Left lung (tissue), 10 donors: ENCODE measurements around the gene NTM. TPM values are rescaled to one million over a fixed set of nuclear protein-coding genes. Genes with fewer than 3 reads are reported as not detected.
"Not testable (repeated sequence)": the region's sequence is repeated elsewhere in the genome, so short reads cannot be mapped to it uniquely, and the experiment has no call there.

Experiments
- ATAC-seq: fragments of 200-7000 bp; cut with Tn5 transposase; one replicate; pipeline ENCODE4 v1.9.1; 2020; ENCODE audit warnings: moderate library complexity
- DNase-seq, 4 donors: peaks; one replicate each; pipeline ENCODE4 v3.0.0-alpha.2; 2013 to 2020
- H3K27ac ChIP-seq, 2 donors: fragments of 200-600 bp; sonication (generic) in 1 of 2; one replicate each; pipeline versions ENCODE4 v1.5.0 to v1.8.0; 2020 to 2021
- H3K27me3 ChIP-seq, 2 donors: fragments of 200-600 bp; sonication (generic) in 1 of 2; one replicate each; pipeline versions ENCODE4 v1.5.0 to v1.8.0; 2020 to 2021
- H3K36me3 ChIP-seq, 2 donors: fragments of 200-600 bp; sonication (generic) in 1 of 2; one replicate each; pipeline versions ENCODE4 v1.5.0 to v1.8.0; 2020 to 2021
- H3K4me1 ChIP-seq, 2 donors: fragments of 200-600 bp; one replicate each; pipeline ENCODE4 v1.8.0; 2021
- H3K4me3 ChIP-seq, 2 donors: fragments of 200-600 bp; sonication (generic) in 1 of 2; one replicate each; pipeline versions ENCODE4 v1.5.0 to v1.8.0; 2020 to 2021; ENCODE audit warnings: mild to moderate bottlenecking in 1 of 2
- H3K9me3 ChIP-seq, 2 donors: fragments of 200-600 bp; sonication (generic) in 1 of 2; one replicate each; pipeline versions ENCODE4 v1.5.0 to v1.8.0; 2020 to 2021
- CTCF ChIP-seq, 2 donors: fragments of 200-600 bp; sonication (generic) in 1 of 2; IDR thresholded peaks; one replicate each; pipeline versions ENCODE4 v1.5.0 to v1.8.0; 2021; ENCODE audit warnings: antibody characterized with exemption in 2 of 2
- intact Hi-C, 2 donors: fragments of 100-400 bp; cut with DNase I; formaldehyde crosslinking; loops; one replicate each; pipeline versions ENCODE4 v1.11.2 to v1.14.2; 2022
- polyA plus RNA-seq, 6 donors: library from polyadenylated mRNA; unstranded; fragments of 120-200 nt; gene quantifications; one replicate each; pipeline ENCODE4 v1.2.1, GENCODE V29; 2013; ENCODE audit not compliant: insufficient read length in 6 of 6
- total RNA-seq, 2 donors: library from RNA; stranded (reverse); fragmentation: NEBNext Ultra II Directional; extraction: Animal tissue kit (Norgen Biotek cat#: 25700); gene quantifications; one replicate each; pipeline ENCODE4 v1.2.1, GENCODE V29; 2021
- donor health status: DM: no; HTN: yes; CAD: no.
- donor health status: DM: no; HTN: no; CAD: no.

The NTM gene
- total and polyA plus RNA-seq, 8 donors: 9.5 to 31.0 (median 21.1) TPM

DNA sequence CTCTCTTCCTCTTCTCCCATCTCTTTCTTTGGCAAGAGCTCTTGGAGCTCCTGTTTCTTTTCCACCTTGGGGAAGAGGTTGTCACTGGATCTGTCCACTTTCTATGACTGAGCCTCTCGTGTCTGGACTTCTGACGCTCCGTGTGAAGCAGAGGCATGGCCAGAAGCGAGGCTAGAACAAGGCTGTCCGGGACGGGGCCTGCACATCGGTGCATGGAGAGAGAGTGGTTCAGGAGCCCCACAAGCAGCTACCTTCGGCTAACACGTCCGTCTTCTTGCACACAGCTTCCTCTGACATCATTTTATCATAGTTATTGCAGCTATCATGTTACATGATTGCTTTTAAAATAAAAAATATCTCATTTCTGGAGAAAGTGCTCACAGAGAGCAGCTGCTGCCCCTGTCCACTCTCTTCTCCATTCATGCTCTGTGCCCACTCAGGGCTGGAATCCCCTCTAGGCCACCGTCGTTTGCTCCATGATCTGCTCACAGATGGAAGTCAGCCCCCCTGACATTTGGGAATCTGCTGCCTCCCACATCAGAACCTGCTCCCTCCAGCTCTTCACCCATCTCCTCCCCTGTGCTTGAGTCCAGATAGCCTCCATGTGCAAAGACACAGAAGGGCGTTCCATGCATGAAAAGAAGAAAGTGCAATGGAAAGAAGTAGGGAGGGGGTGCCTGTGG, 308.4 kb downstream of the NTM start:
- H3K4me1 ChIP-seq: no peaks in the 10 kb centered on the region
- H3K27ac ChIP-seq: no peak overlapping the region
- no peak for TF ChIP-seq CTCF (IDR thresholded peaks at IDR 0.05)
- no peak for ATAC-seq
- H3K27me3 ChIP-seq: peaks cover 0 to 27% of the 10 kb centered on the region in 2 donors
- H3K4me3 ChIP-seq: no peak overlapping the region
- H3K36me3 ChIP-seq: no peaks in the 10 kb centered on the region
- DNase-seq: no peak
- H3K9me3 ChIP-seq: no peaks in the 10 kb centered on the region
- intact Hi-C loops: loop anchor here in 1 of 2 donors (10.0 kb wide), 1 partner anchor 614 kb away; no protein-coding TSS in a partner anchor

- peaks cover 0 to 40% of the 10 kb centered on the region in 2 donors for H3K27me3 ChIP-seq
- H3K27ac ChIP-seq, intact Hi-C loops, H3K4me3 ChIP-seq, DNase-seq, ATAC-seq, H3K4me1 ChIP-seq, H3K36me3 ChIP-seq, H3K9me3 ChIP-seq: not testable (repeated sequence)
Measured at GRCh38 chr11:131680448-131680847, 310.0 kb downstream of the NTM start.

GRCh38 chr11:131681920-131682319, 311.5 kb downstream of the NTM start:
- Histone ChIP-seq H3K4me3 (no peak overlapping the region), H3K36me3 (no peaks in the 10 kb centered on the region), H3K27ac (no peak overlapping the region), H3K27me3 (peaks cover 0 to 36% of the 10 kb centered on the region in 2 donors), H3K9me3 (no peaks in the 10 kb centered on the region), H3K4me1 (no peaks in the 10 kb centered on the region)
- intact Hi-C loops: no loop called here
- no peak for TF ChIP-seq CTCF (IDR thresholded peaks at IDR 0.05)
- no peak for ATAC-seq
- no peak for DNase-seq

DNA sequence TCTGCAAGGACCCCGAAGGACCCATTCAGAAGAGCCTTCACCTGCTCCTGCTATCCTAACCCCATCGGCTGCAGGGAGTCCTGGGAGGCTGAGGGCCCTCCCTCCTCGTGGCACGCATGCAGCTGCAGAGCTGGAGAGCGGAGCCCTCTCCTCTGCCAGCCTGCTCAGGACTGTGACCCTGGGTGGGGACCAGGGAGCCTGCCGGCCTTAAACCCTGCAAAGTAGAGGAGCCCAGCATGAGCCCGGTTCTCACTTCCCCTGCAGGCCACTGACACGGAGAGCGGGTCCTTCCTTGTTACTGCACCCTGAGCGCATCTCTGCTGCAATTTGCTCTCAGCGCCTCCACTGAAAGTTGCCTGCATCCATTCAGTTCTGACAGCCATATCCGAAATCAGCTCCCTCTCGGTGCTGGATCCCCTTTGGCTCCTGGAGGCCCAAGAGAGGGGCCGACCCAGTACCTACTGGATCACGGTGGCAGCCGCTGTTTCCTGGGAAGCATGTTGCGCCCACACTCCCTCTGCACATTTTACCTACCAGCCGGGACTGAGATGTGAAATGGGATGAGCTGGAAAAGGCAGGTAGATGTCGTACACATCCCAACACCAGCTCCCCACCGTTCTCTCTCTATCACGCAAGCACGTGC, 312.1 kb downstream of the NTM start:
- Histone ChIP-seq H3K4me1 (no peaks in the 10 kb centered on the region), H3K4me3 (no peak overlapping the region), H3K36me3 (no peaks in the 10 kb centered on the region), H3K27ac (no peak overlapping the region), H3K27me3 (peaks cover 0 to 39% of the 10 kb centered on the region in 2 donors), H3K9me3 (no peaks in the 10 kb centered on the region)
- DNase-seq (no peak), ATAC-seq (no peak)
- TF ChIP-seq CTCF (IDR thresholded peaks at IDR 0.05): no peak
- intact Hi-C loops: no loop called here

DNA sequence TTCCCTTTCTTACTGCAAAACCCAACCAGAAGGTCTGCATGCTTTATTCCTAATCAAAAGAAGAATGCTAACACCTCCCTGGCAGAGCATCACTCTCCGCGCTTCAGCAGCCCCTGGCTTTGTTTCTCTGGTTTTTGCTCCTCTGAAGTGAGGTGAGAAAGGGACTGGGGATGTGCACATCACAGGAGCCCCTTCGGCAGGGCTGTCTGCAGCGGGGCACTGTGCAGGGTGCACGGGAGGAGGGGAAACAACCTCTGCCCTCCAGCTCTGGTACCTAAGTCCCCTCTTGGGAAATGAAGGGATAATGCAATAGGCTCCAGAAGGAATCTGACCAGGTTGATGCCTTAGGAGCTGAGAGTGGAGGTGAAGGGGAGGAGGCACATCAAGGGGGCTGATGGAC, 312.7 kb downstream of the NTM start:
- Histone ChIP-seq H3K9me3 (no peaks in the 10 kb centered on the region), H3K27me3 (peaks cover 0 to 46% of the 10 kb centered on the region in 2 donors), H3K4me1 (peaks cover 0 to 4% of the 10 kb centered on the region in 2 donors), H3K36me3 (no peaks in the 10 kb centered on the region), H3K4me3 (no peak overlapping the region), H3K27ac (no peak overlapping the region)
- ATAC-seq (no peak), DNase-seq (no peak)
- TF ChIP-seq CTCF (IDR thresholded peaks at IDR 0.05): no peak
- intact Hi-C loops: no loop called here
